Measurements from ENCODE around the gene RPE65.
"Not testable (repeated sequence)": the region's sequence is repeated elsewhere in the genome, so short reads cannot be mapped to it uniquely, and the experiment has no call there.

RPE65 gene

GRCh38 chr1:68453060-68453670 lies 3.4 kb upstream of the RPE65 start:
- no peak for DNase-seq

GRCh38 chr1:68448365-68448764 lies 1.4 kb downstream of the RPE65 start:
- no peak for DNase-seq

- no peak for DNase-seq
These were observed 4.0 kb downstream of the RPE65 start for GRCh38 chr1:68445709-68446108.

DNA sequence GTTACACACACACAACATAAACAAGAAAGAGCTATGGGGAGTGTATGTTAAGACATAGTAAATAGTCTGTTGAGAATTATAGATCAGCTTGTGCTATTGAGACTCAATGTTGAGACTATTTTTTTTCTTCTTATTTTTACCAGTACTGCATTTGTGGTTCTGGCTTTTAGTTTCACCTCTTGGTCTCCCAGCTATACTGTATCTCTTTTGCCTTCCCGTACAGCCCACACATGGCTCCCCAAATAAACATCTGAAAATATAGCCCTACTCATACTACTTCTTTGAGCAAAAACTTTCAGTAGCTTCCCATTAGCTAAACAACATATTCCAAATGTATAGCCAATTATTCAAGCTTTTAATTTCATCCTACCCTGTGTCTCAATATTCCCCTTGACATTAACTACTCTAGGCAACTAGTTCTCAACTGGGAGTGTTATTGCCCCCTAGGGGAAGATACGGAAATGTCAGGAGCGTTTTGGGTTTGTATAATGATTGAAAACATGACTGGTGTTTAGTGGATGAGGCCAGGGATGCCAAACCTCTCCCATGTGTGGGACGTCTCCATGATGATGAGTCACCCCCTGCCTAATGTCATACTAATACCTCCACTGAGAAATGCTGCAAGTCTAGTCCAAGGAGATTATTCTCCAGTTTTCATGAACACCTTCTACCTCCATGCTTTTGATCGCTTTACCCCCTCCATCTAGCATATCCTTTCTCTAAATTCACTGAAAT lies 6.8 kb downstream of the RPE65 start:
- peak in 5 of 56 donors; percentile 0 to 36 (median 1) for DNase-seq

GRCh38 chr1:68442006-68442405 lies 7.7 kb downstream of the RPE65 start:
- DNase-seq: no peak

- no peak for DNase-seq
These were observed 11.4 kb downstream of the RPE65 start for GRCh38 chr1:68438310-68438709.

DNA sequence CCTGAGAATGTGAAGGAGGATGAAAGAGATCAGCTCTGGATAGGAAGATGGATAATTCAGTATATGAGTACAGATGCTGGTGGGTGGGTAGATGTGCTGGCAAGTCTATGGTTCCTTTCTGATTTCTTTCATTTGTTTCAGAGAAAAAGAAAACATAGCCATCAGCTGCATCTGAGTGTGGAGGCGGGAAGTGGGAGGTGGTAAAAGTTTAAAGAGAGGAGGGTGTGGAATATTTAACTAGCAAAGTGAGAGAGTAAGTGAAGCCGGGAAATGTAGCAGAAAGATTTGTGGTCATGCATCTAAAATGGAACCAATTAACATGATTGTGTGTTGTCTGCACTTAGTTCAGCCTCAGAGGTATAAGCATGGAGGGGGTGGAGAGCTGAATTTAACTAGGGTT lies 16.4 kb downstream of the RPE65 start:
- DNase-seq: peak in 16 of 56 donors; percentile 1 to 59 (median 10)

GRCh38 chr1:68431076-68431475 lies 18.7 kb downstream of the RPE65 start:
- DNase-seq: no peak

DNA sequence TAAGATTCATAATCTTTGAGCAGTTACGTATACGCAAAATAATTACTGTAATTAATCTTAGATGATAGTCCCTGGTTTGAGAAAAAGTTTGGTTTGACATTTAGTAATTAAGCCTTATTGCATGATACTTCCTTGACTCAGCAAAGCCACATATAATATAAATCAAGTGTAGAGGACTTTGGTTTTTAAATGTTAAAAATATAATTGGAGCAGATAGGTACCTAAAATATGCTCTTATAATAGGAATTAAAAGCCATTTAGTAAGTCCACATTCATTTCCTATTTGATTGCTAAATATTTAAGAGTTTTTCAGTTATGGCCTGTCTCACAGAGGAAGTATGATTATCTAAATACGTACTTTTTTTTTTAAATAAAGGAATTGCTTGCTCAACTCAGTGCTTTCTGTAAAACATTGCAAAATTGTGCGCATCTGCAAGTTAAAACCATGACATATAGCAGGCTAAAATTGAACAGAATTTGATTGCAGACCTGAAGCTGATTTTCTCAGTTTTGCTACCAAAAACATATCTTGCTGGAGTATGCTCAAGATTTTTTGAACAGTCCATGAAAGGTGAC lies 20.4 kb downstream of the RPE65 start:
- no peak for DNase-seq

DNA sequence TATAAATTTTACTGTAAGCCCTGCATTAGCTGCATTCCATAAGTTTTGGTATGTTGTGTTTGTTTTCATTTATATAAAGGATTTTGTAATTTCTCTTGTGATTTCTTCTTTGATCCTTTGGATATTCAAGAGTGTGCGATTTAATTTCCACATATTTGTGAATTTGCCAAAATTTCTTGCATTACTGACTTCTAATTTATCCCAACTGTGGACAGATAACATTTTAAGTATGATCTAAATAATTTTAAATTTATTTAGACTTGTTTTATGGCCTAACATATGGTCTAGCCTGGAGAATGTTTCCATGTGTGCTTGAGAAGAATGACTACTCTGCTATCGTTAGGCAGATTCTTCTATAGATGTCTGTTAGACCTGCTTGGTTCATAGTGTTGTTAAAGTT lies 23.2 kb downstream of the RPE65 start:
- DNase-seq: no peak

DNA sequence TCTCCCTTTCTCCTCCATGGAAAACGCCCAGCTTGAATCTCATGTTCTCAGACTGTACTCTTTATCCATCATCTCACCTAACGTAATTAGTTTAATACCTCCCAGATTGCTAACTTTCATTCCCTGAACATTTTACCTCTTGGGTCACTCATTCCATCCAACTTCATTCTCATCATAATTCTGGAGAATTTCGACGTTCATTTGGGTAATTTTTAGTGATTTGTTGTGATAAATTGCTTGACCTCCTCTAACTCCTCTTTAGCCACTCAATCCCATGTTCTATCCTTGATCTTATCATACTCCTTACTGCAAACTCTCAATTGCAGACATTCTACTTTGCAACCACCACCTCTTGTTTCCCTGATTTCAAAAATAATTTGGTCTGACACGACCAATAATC lies 28.4 kb downstream of the RPE65 start:
- DNase-seq: no peak

DNA sequence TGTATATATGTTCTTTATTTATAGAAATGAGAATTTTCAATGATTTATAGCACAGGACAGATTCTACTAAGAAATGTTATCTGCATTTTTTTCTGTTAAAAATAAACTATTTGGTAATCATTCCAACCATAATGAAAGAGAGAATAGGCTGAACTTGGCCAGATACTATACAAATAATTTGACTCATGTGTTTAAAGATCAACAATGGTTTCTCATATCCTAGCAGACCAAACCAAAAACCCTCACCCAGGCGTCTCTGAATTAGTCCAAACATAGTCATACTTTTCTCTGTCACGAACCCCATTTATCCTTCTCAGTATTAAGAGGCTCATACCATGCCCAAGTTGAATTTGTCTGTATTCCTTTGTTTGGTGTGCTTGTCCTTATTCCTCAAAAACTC lies 40.3 kb downstream of the RPE65 start:
- DNase-seq: no peak

GRCh38 chr1:68401506-68401905 lies 48.2 kb downstream of the RPE65 start:
- DNase-seq: no peak

DNA sequence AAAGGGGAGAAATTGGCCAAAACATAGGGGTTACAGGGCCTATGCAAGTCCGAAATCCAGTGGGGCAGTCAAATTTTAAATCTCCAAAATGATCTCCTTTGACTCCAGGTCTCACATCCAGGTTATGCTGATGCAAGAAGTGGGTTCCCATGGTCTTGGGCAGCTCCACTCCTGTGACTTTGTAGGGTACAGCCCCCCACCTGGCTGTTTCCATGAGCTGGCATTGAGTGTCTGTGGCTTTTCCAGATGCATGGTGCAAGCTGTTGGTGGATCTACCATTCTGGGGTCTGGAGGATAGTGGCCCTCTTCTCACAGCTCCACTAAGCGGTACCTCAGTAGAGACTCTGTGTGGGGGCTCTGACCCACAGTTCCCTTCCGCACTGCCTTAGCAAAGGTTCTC lies 54.2 kb downstream of the RPE65 start:
- DNase-seq: not testable (repeated sequence)

DNA sequence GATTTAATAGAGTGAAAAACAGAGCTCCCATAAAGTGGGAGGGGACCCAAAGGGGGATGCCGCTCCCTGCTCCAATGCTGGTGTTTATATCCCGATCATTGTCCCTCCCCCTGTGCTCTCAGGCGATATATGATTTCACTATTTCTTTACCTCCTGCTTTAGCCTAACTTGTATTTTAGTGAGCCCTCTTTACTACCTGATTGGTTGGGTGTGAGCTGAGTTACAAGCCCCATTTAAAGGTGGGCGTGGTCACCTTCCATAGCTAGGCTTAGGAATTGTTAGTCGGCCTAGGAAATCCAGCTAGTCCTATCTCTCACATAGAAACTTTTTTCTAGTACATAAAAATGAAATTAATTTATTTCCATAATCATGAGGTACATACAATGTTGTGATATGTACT lies 57.3 kb downstream of the RPE65 start:
- not testable (repeated sequence) for DNase-seq

DNA sequence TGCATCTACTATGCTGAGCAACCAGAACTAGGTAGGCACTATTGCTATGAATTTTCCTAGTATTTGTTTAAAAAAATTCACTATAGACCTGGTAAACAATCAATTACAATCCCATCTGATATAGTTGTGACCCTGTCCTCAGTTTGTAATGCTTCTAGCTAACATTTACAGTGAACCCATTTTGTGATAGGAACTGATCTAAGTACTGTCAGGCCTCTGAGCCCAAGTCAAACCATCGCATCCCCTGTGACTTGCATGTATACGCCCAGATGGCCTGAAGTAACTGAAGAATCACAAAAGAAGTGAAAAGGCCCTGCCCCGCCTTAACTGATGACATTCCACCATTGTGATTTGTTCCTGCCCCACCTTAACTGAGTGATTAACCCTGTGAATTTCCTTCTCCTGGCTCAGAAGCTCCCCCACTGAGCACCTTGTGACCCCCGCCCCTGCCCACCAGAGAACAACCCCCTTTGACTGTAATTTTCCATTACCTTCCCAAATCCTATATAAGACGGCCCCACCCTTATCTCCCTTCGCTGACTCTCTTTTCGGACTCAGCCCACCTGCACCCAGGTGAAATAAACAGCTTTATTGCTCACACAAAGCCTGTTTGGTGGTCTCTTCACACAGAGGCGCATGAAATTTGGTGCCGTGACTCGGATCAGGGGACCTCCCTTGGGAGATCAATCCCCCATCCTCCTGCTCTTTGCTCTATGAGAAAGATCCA lies 63.8 kb downstream of the RPE65 start:
- DNase-seq: not testable (repeated sequence)

DNA sequence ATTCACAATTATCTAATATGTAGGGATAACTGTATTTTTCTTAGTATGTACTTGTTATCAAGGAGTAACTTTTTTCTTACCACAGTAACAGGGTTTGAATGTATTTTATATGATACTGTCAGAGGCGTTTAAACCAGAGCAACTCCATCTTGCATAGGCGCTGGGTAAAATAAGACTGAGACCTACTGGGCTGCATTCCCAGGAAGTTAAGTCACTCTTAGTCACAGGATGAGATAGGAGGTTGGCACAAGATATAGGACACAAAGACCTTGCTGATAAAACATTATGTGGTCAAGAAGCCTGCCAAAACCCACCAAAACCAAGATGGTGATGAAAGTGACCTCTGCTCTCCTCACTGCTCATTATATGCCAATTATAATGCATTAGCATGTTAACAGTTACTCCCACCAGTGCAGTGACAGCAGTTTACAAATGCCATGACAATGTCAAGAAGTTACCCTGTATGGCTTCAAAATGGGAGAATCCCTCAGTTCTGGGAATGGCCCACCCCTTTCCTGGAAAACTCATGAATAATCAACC lies 64.8 kb downstream of the RPE65 start:
- peak in 1 of 56 donors; percentile 3 for DNase-seq

- DNase-seq: peak in 15 of 56 donors; percentile 2 to 78 (median 34)
These were observed 65.4 kb downstream of the RPE65 start for GRCh38 chr1:68384321-68384813.

- no peak for DNase-seq
These were observed 66.7 kb downstream of the RPE65 start for GRCh38 chr1:68383092-68383491.

GRCh38 chr1:68379085-68379478 lies 70.7 kb downstream of the RPE65 start:
- DNase-seq: no peak

Data from amygdala (tissue), 56 donors.